Measurements from ENCODE around the gene PITRM1. TPM values are rescaled to one million over a fixed set of nuclear protein-coding genes. Genes with fewer than 3 reads are reported as not detected.

Gene PITRM1
- total RNA-seq, 1 donor from 2014 or later, result 84.9 TPM

- Mint-ChIP-seq H3K36me3 (ENCODE audit: low read depth) (peaks cover 34% of the 10 kb centered on the region), H3K27me3 (ENCODE audit: low read depth) (no peaks in the 10 kb centered on the region), H3K4me3 (ENCODE audit: unreplicated experiment) (no peak overlapping the region), H3K4me1 (ENCODE audit: low read depth) (peaks cover 27% of the 10 kb centered on the region), H3K9me3 (ENCODE audit: low read depth) (no peaks in the 10 kb centered on the region), H3K27ac (ENCODE audit: unreplicated experiment) (peak overlapping the region; percentile 71)
- TF ChIP-seq CTCF (IDR thresholded peaks at IDR 0.05), result no peak
- DNase-seq (ENCODE audit: low spot score), result no peak
These were observed 45.7 kb downstream of the PITRM1 start for GRCh38 chr10:3126741-3127346.

- TF ChIP-seq CTCF (IDR thresholded peaks at IDR 0.05), result no peak
- no peak overlapping the region for H3K4me3 Mint-ChIP-seq (ENCODE audit: unreplicated experiment)
- H3K4me1 Mint-ChIP-seq (ENCODE audit: low read depth), result peaks cover 27% of the 10 kb centered on the region
- H3K9me3 Mint-ChIP-seq (ENCODE audit: low read depth), result no peaks in the 10 kb centered on the region
- peak overlapping the region; percentile 71 for H3K27ac Mint-ChIP-seq (ENCODE audit: unreplicated experiment)
- no peak for DNase-seq (ENCODE audit: low spot score)
- H3K27me3 Mint-ChIP-seq (ENCODE audit: low read depth), result no peaks in the 10 kb centered on the region
- H3K36me3 Mint-ChIP-seq (ENCODE audit: low read depth), result peaks cover 34% of the 10 kb centered on the region
These were observed 46.3 kb downstream of the PITRM1 start for GRCh38 chr10:3126249-3126648.

GRCh38 chr10:3125527-3126170, 46.9 kb downstream of the PITRM1 start:
- Mint-ChIP-seq H3K27me3 (ENCODE audit: low read depth) (no peaks in the 10 kb centered on the region), H3K36me3 (ENCODE audit: low read depth) (peaks cover 36% of the 10 kb centered on the region), H3K27ac (ENCODE audit: unreplicated experiment) (peak overlapping the region; percentile 32), H3K4me3 (ENCODE audit: unreplicated experiment) (no peak overlapping the region), H3K4me1 (ENCODE audit: low read depth) (peaks cover 27% of the 10 kb centered on the region), H3K9me3 (ENCODE audit: low read depth) (no peaks in the 10 kb centered on the region)
- no peak for DNase-seq (ENCODE audit: low spot score)
- no peak for TF ChIP-seq CTCF (IDR thresholded peaks at IDR 0.05)

GRCh38 chr10:3124412-3125175, 48.0 kb downstream of the PITRM1 start:
- no peaks in the 10 kb centered on the region for H3K9me3 Mint-ChIP-seq (ENCODE audit: low read depth)
- H3K36me3 Mint-ChIP-seq (ENCODE audit: low read depth), result peaks cover 30% of the 10 kb centered on the region
- no peak for TF ChIP-seq CTCF (IDR thresholded peaks at IDR 0.05)
- H3K27me3 Mint-ChIP-seq (ENCODE audit: low read depth), result no peaks in the 10 kb centered on the region
- no peak for DNase-seq (ENCODE audit: low spot score)
- H3K27ac Mint-ChIP-seq (ENCODE audit: unreplicated experiment), result no peak overlapping the region
- peaks cover 32% of the 10 kb centered on the region for H3K4me1 Mint-ChIP-seq (ENCODE audit: low read depth)
- no peak overlapping the region for H3K4me3 Mint-ChIP-seq (ENCODE audit: unreplicated experiment)

GRCh38 chr10:3123571-3124411, 48.8 kb downstream of the PITRM1 start:
- no peak for TF ChIP-seq CTCF (IDR thresholded peaks at IDR 0.05)
- Mint-ChIP-seq H3K27ac (ENCODE audit: unreplicated experiment) (no peak overlapping the region), H3K27me3 (ENCODE audit: low read depth) (no peaks in the 10 kb centered on the region), H3K4me1 (ENCODE audit: low read depth) (peaks cover 32% of the 10 kb centered on the region), H3K36me3 (ENCODE audit: low read depth) (peaks cover 28% of the 10 kb centered on the region), H3K4me3 (ENCODE audit: unreplicated experiment) (no peak overlapping the region), H3K9me3 (ENCODE audit: low read depth) (no peaks in the 10 kb centered on the region)
- no peak for DNase-seq (ENCODE audit: low spot score)

All from chondrocyte (in vitro differentiated cells).